Fibroblast of skin of left quadriceps (primary cell): ENCODE measurements around the gene NFASC.

ENCODE experiments used
- DNase-seq, 2 experiments: peaks; one replicate each; pipeline ENCODE4 v3.0.0-alpha.2; 2013; ENCODE audit warnings: low read depth in 2 of 2

Gene NFASC

DNA sequence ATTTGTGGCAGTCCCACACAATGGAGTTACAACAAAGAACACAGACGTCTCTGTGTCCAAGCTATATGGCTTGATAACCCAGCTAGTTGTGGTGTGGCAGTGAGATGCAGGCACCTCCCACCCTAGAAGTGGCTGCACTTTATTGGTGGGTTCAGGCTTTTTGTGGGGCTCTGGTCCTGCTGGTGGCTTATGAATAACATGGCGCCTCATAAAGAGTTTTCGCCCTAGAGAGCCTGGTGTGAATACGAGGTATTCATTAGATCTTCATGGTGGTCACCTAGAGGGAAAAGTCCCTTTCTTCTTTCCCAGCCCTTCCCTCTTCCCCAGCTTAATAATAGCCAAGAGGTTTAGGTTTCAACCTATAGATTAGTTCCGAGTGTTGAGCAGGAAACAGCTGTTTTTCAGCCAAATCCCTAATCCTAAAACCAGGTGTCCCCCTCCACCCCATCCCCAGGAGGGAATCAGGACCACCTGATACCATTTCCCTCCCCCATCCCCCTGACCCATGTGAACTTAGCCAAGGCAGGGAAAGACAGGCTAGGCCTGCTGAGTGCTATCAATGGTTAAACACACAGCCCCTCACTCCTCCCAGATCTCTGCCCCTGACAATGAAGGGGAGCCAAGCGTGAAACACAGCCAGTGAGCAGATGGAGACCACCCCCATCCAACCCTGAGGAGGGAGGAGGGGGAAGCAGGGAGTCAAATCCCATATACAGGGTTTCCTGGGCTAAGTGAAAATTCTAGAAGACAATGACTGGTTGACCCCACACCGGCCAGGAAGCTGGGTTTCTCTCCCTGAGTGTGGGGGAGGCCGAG is 58.2 kb downstream of the NFASC start:
- no peak for DNase-seq

DNA sequence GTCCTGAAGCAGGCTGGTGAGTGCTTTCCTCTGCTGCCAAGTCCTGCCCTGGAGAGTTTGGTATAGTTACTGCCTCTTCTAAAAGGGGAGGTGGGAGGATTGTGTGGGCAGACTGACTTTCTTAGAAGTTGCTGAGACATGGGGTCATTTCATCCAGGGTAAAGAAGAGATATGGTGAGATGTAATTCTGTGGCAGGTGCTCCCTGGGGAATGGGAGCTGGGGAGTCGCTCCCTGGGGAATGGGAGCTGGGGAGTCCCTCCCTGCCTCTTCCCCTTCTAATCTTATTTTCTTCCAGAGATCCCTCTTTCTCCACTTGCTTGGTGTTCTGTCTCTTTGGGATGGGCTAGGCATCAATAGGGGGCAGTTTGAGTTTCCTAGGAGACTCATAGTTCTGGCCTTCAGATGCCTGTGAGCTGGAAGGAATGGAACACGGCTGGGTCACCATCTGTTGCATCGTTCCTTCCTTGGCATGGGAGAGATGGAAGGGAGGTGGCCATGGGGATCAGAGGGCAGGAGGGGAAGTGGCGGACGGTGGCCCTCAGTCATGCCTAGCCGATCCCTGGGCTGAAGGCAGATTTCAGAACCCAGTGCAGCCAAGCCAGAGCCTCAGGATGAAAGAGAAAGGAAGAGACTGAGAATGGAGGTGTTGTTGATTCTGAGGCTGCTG is 59.0 kb downstream of the NFASC start:
- DNase-seq = no peak

- DNase-seq = no peak
These were observed 59.5 kb downstream of the NFASC start for GRCh38 chr1:204930155-204930523.

GRCh38 chr1:204931313-204931712 is 60.7 kb downstream of the NFASC start:
- DNase-seq = no peak

DNA sequence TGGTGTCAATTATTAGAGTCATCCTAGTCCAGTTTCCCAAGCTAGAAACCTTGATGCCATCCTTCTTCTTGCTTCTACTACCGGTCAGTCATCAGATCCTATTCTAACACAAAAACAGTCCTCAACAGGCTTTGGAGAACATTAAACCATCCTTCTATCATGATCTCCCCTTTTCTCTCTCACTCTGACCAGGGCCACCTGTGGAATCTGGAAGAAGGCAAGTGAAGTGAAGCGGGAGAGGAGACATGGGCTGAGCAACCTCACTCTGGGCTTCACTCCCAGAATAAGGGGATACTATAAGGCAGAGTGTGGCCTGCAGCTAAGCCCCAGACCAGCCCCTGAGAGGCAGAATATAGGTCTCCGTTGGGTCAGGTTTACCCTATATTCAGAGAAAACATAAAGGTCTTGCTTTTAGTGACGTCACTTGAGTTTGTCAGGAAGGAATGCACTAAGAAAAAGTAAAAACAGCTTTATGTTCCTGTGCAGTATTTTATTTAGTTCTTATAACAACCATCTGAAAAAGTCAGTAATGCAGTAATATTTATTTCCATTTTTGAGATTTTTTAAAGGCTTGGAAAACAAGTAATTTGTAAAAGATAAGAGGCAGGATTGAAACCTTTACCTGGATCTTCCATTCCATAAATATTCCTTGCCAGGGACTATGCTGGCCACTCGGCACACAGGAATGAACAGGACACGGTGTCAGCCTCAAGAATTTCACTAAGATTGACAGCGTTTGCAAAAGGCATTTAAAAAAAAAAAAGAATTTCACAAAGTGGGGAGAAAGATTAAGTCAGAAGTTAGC is 61.3 kb downstream of the NFASC start:
- no peak for DNase-seq

DNA sequence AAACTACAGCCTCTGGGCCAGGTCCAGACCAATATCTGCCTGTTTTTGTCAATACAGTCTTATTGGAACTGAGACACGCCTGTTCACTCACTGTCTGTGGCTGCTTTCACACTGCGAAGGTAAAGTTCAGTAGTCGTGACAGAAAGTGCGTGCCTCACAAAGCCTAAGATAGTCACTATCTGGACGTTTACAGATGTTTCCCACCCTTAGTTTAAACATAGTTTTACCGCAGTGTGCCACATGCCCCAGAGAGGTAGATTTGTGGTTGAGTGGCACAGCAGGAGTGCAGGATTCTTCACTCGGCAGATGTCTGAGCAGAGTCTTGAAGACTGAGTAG is 61.9 kb downstream of the NFASC start:
- DNase-seq = no peak

GRCh38 chr1:204935155-204935554 is 64.5 kb downstream of the NFASC start:
- no peak for DNase-seq

DNA sequence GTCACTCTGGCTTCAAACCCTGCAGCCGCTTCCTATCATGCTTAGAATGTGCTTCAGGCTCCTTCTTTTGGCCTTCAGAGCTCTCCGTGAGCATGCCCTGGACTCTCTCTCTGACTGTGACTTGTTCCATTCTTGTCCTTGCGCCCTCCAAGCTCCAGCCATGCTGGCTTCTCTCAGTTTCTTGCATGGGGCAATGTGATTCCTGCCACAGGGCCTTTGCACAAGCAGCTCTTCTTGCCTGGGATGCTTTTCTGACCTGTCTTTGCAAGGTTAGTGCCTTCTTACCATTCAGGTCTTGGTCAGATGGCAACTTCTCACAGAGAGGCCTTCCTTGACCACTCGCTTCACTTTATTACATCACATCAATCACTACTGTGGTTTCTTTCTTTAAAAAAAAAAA is 66.1 kb downstream of the NFASC start:
- DNase-seq = no peak

GRCh38 chr1:204937901-204938300 is 67.2 kb downstream of the NFASC start:
- DNase-seq = no peak

DNA sequence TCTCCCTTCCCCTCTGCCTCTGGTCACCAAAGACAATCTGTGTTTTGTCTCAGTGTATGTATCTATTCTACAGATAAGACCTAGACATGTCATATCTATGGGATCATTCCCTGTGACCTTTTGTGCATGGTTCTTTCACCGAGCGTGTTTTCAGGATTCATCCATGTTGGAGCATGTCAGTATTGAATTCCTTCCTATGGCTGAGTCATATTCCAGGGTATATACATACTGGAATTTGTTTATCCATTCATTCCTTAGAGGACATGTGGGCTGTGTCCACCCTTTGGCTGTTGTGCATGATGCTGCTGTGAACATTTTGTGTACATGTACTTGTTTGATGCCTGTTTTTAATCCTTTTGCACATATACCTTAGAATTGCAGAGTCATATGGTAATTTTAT is 69.9 kb downstream of the NFASC start:
- DNase-seq = peak in 1 of 2 experiments; percentile 2

GRCh38 chr1:204941421-204942338 is 71.0 kb downstream of the NFASC start:
- DNase-seq = peak; percentile 21 to 35

GRCh38 chr1:204943495-204943894 is 72.8 kb downstream of the NFASC start:
- DNase-seq = no peak

DNA sequence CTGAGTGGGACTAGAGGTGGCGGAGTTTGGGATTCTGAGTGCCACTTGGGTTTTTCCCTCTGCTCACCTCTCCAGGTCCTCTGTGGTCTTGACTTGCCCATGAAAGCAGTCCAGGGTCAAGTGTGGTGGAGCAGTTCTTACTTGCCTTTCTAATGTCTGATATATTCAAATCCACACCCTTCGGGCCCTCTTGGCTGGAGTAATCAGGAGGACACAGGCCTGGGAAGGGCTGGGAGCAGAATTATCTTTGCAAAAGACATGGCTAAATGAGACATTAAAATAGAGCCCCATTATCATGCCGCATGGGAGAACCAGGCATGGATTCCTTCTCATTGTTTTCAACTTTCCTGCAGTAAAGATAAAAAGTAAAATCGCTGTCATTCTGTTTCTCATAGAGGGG is 74.0 kb downstream of the NFASC start:
- no peak for DNase-seq

GRCh38 chr1:204945565-204945977 is 74.9 kb downstream of the NFASC start:
- DNase-seq = no peak

- no peak for DNase-seq
These were observed 76.0 kb downstream of the NFASC start for GRCh38 chr1:204946640-204947039.

GRCh38 chr1:204947338-204947737 is 76.7 kb downstream of the NFASC start:
- DNase-seq = no peak

DNA sequence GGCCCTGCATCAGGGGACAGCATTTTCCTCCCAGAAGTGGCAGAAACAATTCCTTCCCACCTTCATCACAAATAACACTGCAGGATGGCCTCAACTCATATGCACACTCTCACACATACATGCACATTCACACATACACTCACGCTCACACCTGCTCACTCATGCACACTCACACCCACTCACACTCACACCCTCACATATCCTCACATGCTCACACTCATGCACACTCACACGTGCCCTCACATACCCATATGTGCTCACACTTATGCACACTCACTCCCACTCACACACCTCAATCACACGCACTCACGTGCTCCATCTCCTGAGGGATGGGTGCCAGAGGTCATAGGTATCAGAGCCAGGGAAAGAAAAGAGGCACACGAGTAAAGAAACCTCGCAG is 77.1 kb downstream of the NFASC start:
- DNase-seq = no peak

DNA sequence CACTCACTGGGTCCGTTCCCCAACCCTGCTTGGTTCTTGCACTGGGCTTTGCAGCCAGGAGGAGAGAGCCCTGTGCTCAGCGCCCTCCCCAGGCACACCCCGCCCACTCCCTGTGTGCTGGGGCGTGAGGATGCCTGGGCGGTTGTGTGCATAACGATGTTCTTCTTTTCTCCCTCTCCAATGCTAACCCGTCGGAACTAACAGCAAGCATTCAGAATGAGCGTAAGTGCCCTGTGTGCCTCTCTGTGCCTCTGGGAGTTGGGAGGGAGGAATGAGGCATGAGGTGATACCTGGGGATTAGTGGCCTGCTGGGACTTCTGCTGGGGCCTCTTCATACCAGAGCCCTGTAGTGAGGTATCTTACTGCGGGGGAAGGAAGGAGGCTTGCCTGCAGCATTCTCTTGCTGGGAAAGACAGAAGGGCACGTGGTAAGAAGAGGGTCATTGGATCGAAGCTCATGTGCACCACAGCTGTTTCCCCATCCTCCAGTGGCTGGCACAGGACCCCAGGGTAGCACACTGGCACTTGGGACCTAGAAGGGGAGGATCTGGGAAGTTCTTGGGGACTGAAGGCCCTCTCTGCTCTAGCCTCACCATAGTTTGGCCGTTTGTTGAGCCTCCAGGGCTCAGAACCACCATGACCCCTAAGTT is 79.8 kb downstream of the NFASC start:
- DNase-seq = no peak

- DNase-seq = no peak
These were observed 88.0 kb downstream of the NFASC start for GRCh38 chr1:204958317-204959307.

DNA sequence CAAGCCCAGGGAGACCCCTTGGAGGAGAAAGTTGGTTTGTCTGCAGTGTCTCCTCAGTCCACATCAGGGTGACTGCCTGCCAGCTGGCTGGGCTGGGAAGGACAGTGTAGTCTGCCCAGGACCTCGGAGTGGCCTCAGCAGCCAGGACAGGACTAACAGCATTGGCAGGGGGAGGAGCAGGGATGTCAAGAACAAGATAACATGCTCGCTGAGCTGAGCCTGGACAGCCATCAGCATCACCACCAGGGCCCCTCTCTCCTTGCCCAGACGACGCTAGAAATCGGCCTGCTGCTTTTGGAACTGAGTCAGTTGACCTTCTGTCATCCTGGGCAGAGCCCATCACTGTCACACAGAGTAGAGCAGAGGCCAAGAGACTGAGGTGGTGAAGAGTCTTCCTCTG is 88.7 kb downstream of the NFASC start:
- no peak for DNase-seq
